WI38 (cell line): ENCODE data around the gene SLX9.
"Not testable (repeated sequence)": the region's sequence is repeated elsewhere in the genome, so short reads cannot be mapped to it uniquely, and the experiment has no call there.

ENCODE experiments used
- H3K4me3 ChIP-seq: 2 replicates; pipeline ENCODE4 v1.5.1; 2011; ENCODE audit warnings: low read depth, mild to moderate bottlenecking, control low read depth, low read length
- CTCF ChIP-seq: IDR thresholded peaks from 2 replicates; pipeline ENCODE4 v1.5.1; 2012; ENCODE audit warnings: low read depth, mild to moderate bottlenecking, control low read depth, low read length

Gene SLX9

GRCh38 chr21:44908908-44909307, 30.9 kb upstream of the SLX9 start:
- H3K4me3 ChIP-seq: no peak overlapping the region
- TF ChIP-seq CTCF: no peak

- no peak overlapping the region for H3K4me3 ChIP-seq
- TF ChIP-seq CTCF: no peak
Observed at GRCh38 chr21:44909719-44910118, 30.1 kb upstream of the SLX9 start.

GRCh38 chr21:44910229-44911067, 29.4 kb upstream of the SLX9 start:
- no peak overlapping the region for H3K4me3 ChIP-seq

GRCh38 chr21:44911068-44911383, 28.8 kb upstream of the SLX9 start:
- TF ChIP-seq CTCF: no peak

More at GRCh38 chr21:44910229-44911067, 29.4 kb upstream of the SLX9 start:
- no peak for TF ChIP-seq CTCF

GRCh38 chr21:44911384-44912157, 28.3 kb upstream of the SLX9 start:
- H3K4me3 ChIP-seq: no peak overlapping the region
- peak; percentile 31; the same call in 1 of the 2 replicates for TF ChIP-seq CTCF

More at GRCh38 chr21:44911068-44911383, 28.8 kb upstream of the SLX9 start:
- H3K4me3 ChIP-seq: no peak overlapping the region

- H3K4me3 ChIP-seq: no peak overlapping the region
- no peak for TF ChIP-seq CTCF
Observed at GRCh38 chr21:44912158-44912473, 27.7 kb upstream of the SLX9 start.

- not testable (repeated sequence) for H3K4me3 ChIP-seq
Observed at GRCh38 chr21:44912506-44913412, 27.1 kb upstream of the SLX9 start.
